IMR-90 (cell line): ENCODE data around the gene PAWR. TPM values are rescaled to one million over a fixed set of nuclear protein-coding genes. Genes with fewer than 3 reads are reported as not detected.

Source experiments
- ATAC-seq: fragments of 200-7000 bp; cut with Tn5 transposase; 2 replicates; pipeline ENCODE4 v1.9.1; 2020; ENCODE audit warnings: low read depth, mild to moderate bottlenecking, moderate library complexity
- BruUV-seq: library from RNA; stranded (reverse); fragments of 400-500 nt; replicated peaks from 2 replicates; lab custom pipeline; 2021; lab: Mats Ljungman, UMichigan
- CTCF ChIA-PET: fragments of 300-600 bp; formaldehyde crosslinking; extraction: SDS; loops from one replicate; lab custom pipeline; 2021; ENCODE audit warnings: antibody characterized with exemption; lab: Yijun Ruan, JAX
- POLR2A ChIA-PET: fragments of 300-600 bp; sonication (Branson Sonifier 250); formaldehyde crosslinking; loops from one replicate; lab custom pipeline; 2022; ENCODE audit warnings: antibody characterized with exemption; ENCODE audit not compliant: unreplicated experiment; lab: Charles Lee
- DNase-seq: peaks from one replicate; pipeline ENCODE4 v3.0.0; 2013
- H2AFZ ChIP-seq: replicated peaks from 2 replicates; pipeline ENCODE3; 2013; ENCODE audit warnings: low read length, mild to moderate bottlenecking; ENCODE audit not compliant: poor library complexity
- H2AK5ac ChIP-seq: 2 replicates; pipeline ENCODE4 v1.6.1; 2013; ENCODE audit warnings: low read depth, low read length, inconsistent platforms
- H2AK9ac ChIP-seq: replicated peaks from 2 replicates; pipeline ENCODE3; 2013; ENCODE audit warnings: mild to moderate bottlenecking, low read depth, low read length, moderate library complexity; ENCODE audit not compliant: poor library complexity
- H2BK120ac ChIP-seq: 2 replicates; pipeline ENCODE4 v1.6.1; 2013; ENCODE audit warnings: low read depth, low read length, inconsistent platforms
- H2BK15ac ChIP-seq: 3 replicates; pipeline ENCODE4 v1.6.1; 2013; ENCODE audit warnings: low read depth, low read length, inconsistent platforms
- H2BK20ac ChIP-seq: 2 replicates; pipeline ENCODE4 v1.6.1; 2013; ENCODE audit warnings: low read depth, mild to moderate bottlenecking, inconsistent platforms, low read length, moderate library complexity
- H2BK5ac ChIP-seq: 2 replicates; pipeline ENCODE4 v1.6.1; 2013; ENCODE audit warnings: mild to moderate bottlenecking, low read depth, low read length, inconsistent platforms; ENCODE audit not compliant: poor library complexity, severe bottlenecking
- H3K14ac ChIP-seq: replicated peaks from 2 replicates; pipeline ENCODE4 v1.6.1; 2013; ENCODE audit warnings: low read depth, low read length, inconsistent platforms
- H3K18ac ChIP-seq: 2 replicates; pipeline ENCODE4 v1.6.1; 2013; ENCODE audit warnings: low read depth, low read length, control low read depth
- H3K23ac ChIP-seq: 2 replicates; pipeline ENCODE4 v1.6.1; 2013; ENCODE audit warnings: low read depth, low read length, inconsistent platforms
- H3K27ac ChIP-seq: 2 replicates; pipeline ENCODE4 v1.5.1; 2013; ENCODE audit warnings: mild to moderate bottlenecking, control low read depth, low read length; ENCODE audit not compliant: insufficient read depth
- H3K27me3 ChIP-seq: 2 replicates; pipeline ENCODE4 v1.6.1; 2013; ENCODE audit warnings: low read length; ENCODE audit not compliant: control insufficient read depth, insufficient read depth
- H3K36me3 ChIP-seq: 2 replicates; pipeline ENCODE4 v1.6.1; 2013; ENCODE audit warnings: low read length, mixed read lengths; ENCODE audit not compliant: control insufficient read depth, insufficient read depth
- H3K4ac ChIP-seq: 2 replicates; pipeline ENCODE4 v1.6.1; 2013; ENCODE audit warnings: low read depth, low read length, inconsistent platforms
- H3K4me1 ChIP-seq: 2 replicates; pipeline ENCODE4 v1.6.1; 2013; ENCODE audit warnings: low read length, mixed read lengths; ENCODE audit not compliant: control insufficient read depth, insufficient read depth
- H3K4me2 ChIP-seq: 2 replicates; pipeline ENCODE4 v1.6.1; 2013; ENCODE audit warnings: low read depth, mild to moderate bottlenecking, control low read depth, low read length, moderate library complexity
- H3K4me3 ChIP-seq: 2 replicates; pipeline ENCODE4 v1.5.1; 2013; ENCODE audit warnings: low read depth, mild to moderate bottlenecking, control low read depth, low read length, moderate library complexity; ENCODE audit not compliant: insufficient read depth
- H3K56ac ChIP-seq: 2 replicates; pipeline ENCODE4 v1.6.1; 2013; ENCODE audit warnings: low read length, inconsistent platforms; ENCODE audit not compliant: insufficient read depth; ENCODE audit errors: extremely low read depth
- H3K79me1 ChIP-seq, 2 experiments: 2 replicates each; pipeline ENCODE4 v1.6.1; 2013; ENCODE audit warnings: low read length in 2 of 2, inconsistent platforms in 1 of 2, low read depth in 1 of 2
- H3K9ac ChIP-seq: 2 replicates; pipeline ENCODE4 v1.6.1; 2013; ENCODE audit warnings: low read depth, low read length, control low read depth
- H3K9me1 ChIP-seq: 2 replicates; pipeline ENCODE4 v1.6.1; 2013; ENCODE audit warnings: low read length, inconsistent platforms; ENCODE audit not compliant: insufficient read depth
- H3K9me3 ChIP-seq: 2 replicates; pipeline ENCODE4 v1.6.1; 2013; ENCODE audit warnings: low read length; ENCODE audit not compliant: control insufficient read depth, insufficient read depth
- H4K20me1 ChIP-seq: 2 replicates; pipeline ENCODE4 v1.6.1; 2013; ENCODE audit warnings: low read length, inconsistent platforms; ENCODE audit not compliant: insufficient read depth
- H4K5ac ChIP-seq: 2 replicates; pipeline ENCODE4 v1.6.1; 2013; ENCODE audit warnings: mild to moderate bottlenecking, low read depth, low read length, control low read depth
- H4K8ac ChIP-seq, 2 experiments: 2 replicates each; pipeline ENCODE4 v1.6.1; 2013; ENCODE audit warnings: low read depth in 2 of 2, low read length in 2 of 2, control low read depth in 1 of 2, inconsistent platforms in 1 of 2
- H4K91ac ChIP-seq: 2 replicates; pipeline ENCODE4 v1.6.1; 2013; ENCODE audit warnings: low read depth, low read length, inconsistent platforms; ENCODE audit not compliant: insufficient read depth
- BHLHE40 ChIP-seq: fragments of 150-350 bp; IDR thresholded peaks from 2 replicates; pipeline ENCODE4 v1.6.1; 2016; ENCODE audit warnings: mild to moderate bottlenecking, low read depth, low read length
- CEBPB ChIP-seq: IDR thresholded peaks from 2 replicates; pipeline ENCODE4 v1.6.1; 2012; ENCODE audit warnings: low read depth, low read length, improper control_type of control experiment
- CHD1 ChIP-seq: IDR thresholded peaks from 2 replicates; pipeline ENCODE4 v1.6.1; 2012; ENCODE audit warnings: low read depth, low read length, improper control_type of control experiment
- FOS ChIP-seq: fragments of 150-350 bp; IDR thresholded peaks from 2 replicates; pipeline ENCODE4 v1.6.1; 2016; ENCODE audit warnings: low read depth, low read length
- MAFK ChIP-seq: IDR thresholded peaks from 2 replicates; pipeline ENCODE4 v1.6.1; 2012; ENCODE audit warnings: low read depth, low read length, improper control_type of control experiment
- MAZ ChIP-seq: IDR thresholded peaks from 2 replicates; pipeline ENCODE4 v1.6.1; 2012; ENCODE audit warnings: low read depth, mild to moderate bottlenecking, low read length, improper control_type of control experiment, moderate library complexity, borderline replicate concordance
- NFE2L2 ChIP-seq: fragments of 150-350 bp; IDR thresholded peaks from 2 replicates; pipeline ENCODE4 v1.6.1; 2016; ENCODE audit warnings: low read depth, mild to moderate bottlenecking, low read length
- POLR2A ChIP-seq: IDR thresholded peaks from 2 replicates; pipeline ENCODE4 v1.6.1; 2012; ENCODE audit warnings: mild to moderate bottlenecking, low read depth, low read length
- RAD21 ChIP-seq: IDR thresholded peaks from 2 replicates; pipeline ENCODE4 v1.6.1; 2012; ENCODE audit warnings: low read length, improper control_type of control experiment
- RCOR1 ChIP-seq: IDR thresholded peaks from 2 replicates; pipeline ENCODE4 v1.6.1; 2012; ENCODE audit warnings: mild to moderate bottlenecking, low read length, improper control_type of control experiment; ENCODE audit not compliant: insufficient replicate concordance
- RFX5 ChIP-seq: IDR thresholded peaks from 2 replicates; pipeline ENCODE4 v1.8.0; 2012; ENCODE audit warnings: low read depth, mild to moderate bottlenecking, low read length, moderate library complexity
- SMC3 ChIP-seq: fragments of 150-350 bp; IDR thresholded peaks from 2 replicates; pipeline ENCODE4 v1.6.1; 2016; ENCODE audit warnings: low read depth, mild to moderate bottlenecking, antibody characterized with exemption, low read length, moderate library complexity
- WGBS, 2 experiments: methylation state at CpG; one replicate each; pipeline versions ENCODE4 v1.1.5 to v1.1.7; 2013; ENCODE audit warnings: missing lambda C conversion rate in 2 of 2; ENCODE audit not compliant: insufficient read length in 1 of 2; ENCODE audit errors: extremely low coverage in 2 of 2; 5-methylcytosine and 5-hydroxymethylcytosine counted together
- dilution Hi-C: fragments of 300-500 bp; cut with HindIII; formaldehyde crosslinking; loops from one replicate; pipeline ENCODE4 v1.14.3; 2018; ENCODE audit warnings: low sequenced_read_pairs; ENCODE audit not compliant: unreplicated experiment
- in situ Hi-C: fragments of 300-500 bp; cut with MboI; formaldehyde crosslinking; loops from 3 replicates; pipeline ENCODE4 v1.14.3; 2019; ENCODE audit warnings: low sequenced_read_pairs, inconsistent platforms, mixed read lengths
- intact Hi-C: fragments of 100-400 bp; cut with micrococcal nuclease; formaldehyde crosslinking; loops from 2 replicates; pipeline ENCODE4 v1.10.0; 2022
- polyA plus RNA-seq, 3 experiments: library from polyadenylated mRNA; depleted of rRNA; stranded (reverse); fragments of >200 nt; gene quantifications; 2 replicates each; pipeline ENCODE4 v1.2.3, GENCODE V29; 2012; ENCODE audit warnings: low replicate concordance in 1 of 3
- total RNA-seq: library from RNA; depleted of rRNA; stranded (reverse); fragments of >200 nt; gene quantifications from 2 replicates; pipeline ENCODE4 v1.2.3, GENCODE V29; 2012
- TF ChIP-seq, protein P1 (sequence below): fragments of 150-350 bp; IDR thresholded peaks from 2 replicates; pipeline ENCODE4 v1.6.1; 2016; ENCODE audit warnings: low read depth, mild to moderate bottlenecking, low read length, moderate library complexity, borderline replicate concordance
- TF ChIP-seq, protein P2 (sequence below): conservative IDR thresholded peaks from 2 replicates; pipeline ENCODE4 v1.5.1; 2012; ENCODE audit warnings: mild to moderate bottlenecking, low read depth, low read length, improper control_type of control experiment
- TF ChIP-seq, protein P3 (sequence below): fragments of 150-350 bp; IDR thresholded peaks from 2 replicates; pipeline ENCODE4 v1.6.1; 2017; ENCODE audit warnings: mild to moderate bottlenecking, antibody characterized with exemption, low read length, low read depth

Gene PAWR
- total and polyA plus RNA-seq, 2 of the 4 experiments (the other 2 are of a cell fraction) = 13.2 to 13.6 TPM

DNA sequence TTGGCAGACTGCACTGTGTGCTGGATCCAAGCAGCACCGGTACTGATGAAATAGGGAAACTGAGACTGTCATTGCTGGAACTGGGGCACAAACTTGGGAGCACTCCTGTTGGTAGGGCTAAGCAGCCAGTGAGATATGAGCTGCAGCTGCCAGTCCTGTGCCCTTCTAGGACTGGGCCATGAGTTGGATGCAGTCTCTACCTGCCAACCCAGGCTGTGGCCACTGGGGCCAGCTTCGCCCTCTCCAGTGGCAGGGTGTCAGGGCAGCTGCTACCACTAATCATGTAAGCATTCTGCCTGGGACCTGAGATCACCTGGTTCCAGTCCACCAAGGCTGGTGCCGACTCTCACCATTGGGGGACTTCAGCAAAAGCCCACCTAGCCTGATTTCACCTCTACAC, 121.1 kb downstream of the PAWR start:
- Histone ChIP-seq H3K56ac (no peak overlapping the region), H2BK5ac (no peak overlapping the region), H2BK120ac (no peak overlapping the region), H2AK9ac (no peak overlapping the region), H4K91ac (no peak overlapping the region), H4K20me1 (no peaks in the 10 kb centered on the region), H3K23ac (no peak overlapping the region), H4K8ac (no peak overlapping the region), H3K4me1 (no peaks in the 10 kb centered on the region; the same call in 1 of the 2 replicates), H3K79me1 (peaks cover 11% of the 10 kb centered on the region in 2 experiments; a peak in 2 of 4 replicates), H2BK15ac (no peak overlapping the region; the same call in 2 of the 3 replicates), H3K9me1 (0 out of 2 replicates have a peak, but pooled peaks cover 3% of the 10 kb centered on the region), H3K4ac (no peak overlapping the region), H3K9ac (no peak overlapping the region), H3K18ac (no peak overlapping the region), H3K14ac (no peak overlapping the region), H3K27ac (no peak overlapping the region), H3K9me3 (peaks cover 14% of the 10 kb centered on the region), H3K4me2 (no peak overlapping the region), H2AK5ac (no peak overlapping the region), H3K36me3 (peaks cover 3% of the 10 kb centered on the region), H3K27me3 (no peaks in the 10 kb centered on the region), H4K5ac (no peak overlapping the region), H2BK20ac (no peak overlapping the region), H3K4me3 (no peak overlapping the region), H2AFZ (no peak overlapping the region)
- dilution Hi-C loops = no loop called here
- POLR2A ChIA-PET = no interaction called here
- WGBS, 2 experiments = 92% methylated on average over 2 of the region's 3 CpGs; no CpG with 5 or more reads in 1 of the 2 experiments
- in situ Hi-C loops = no loop called here
- no peak for DNase-seq
- no peak for ATAC-seq
- intact Hi-C loops = no loop called here
- CTCF ChIA-PET = no interaction called here
- TF ChIP-seq BHLHE40 (no peak), FOS (no peak), NFE2L2 (no peak), RAD21 (no peak), MAFK (no peak), MAZ (no peak), RCOR1 (no peak), SMC3 (no peak), CHD1 (no peak), RFX5 (no peak), CEBPB (no peak), POLR2A (no peak)
- TF ChIP-seq, protein P1, sequence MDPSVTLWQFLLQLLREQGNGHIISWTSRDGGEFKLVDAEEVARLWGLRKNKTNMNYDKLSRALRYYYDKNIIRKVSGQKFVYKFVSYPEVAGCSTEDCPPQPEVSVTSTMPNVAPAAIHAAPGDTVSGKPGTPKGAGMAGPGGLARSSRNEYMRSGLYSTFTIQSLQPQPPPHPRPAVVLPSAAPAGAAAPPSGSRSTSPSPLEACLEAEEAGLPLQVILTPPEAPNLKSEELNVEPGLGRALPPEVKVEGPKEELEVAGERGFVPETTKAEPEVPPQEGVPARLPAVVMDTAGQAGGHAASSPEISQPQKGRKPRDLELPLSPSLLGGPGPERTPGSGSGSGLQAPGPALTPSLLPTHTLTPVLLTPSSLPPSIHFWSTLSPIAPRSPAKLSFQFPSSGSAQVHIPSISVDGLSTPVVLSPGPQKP = no peak
- TF ChIP-seq, protein P2, sequence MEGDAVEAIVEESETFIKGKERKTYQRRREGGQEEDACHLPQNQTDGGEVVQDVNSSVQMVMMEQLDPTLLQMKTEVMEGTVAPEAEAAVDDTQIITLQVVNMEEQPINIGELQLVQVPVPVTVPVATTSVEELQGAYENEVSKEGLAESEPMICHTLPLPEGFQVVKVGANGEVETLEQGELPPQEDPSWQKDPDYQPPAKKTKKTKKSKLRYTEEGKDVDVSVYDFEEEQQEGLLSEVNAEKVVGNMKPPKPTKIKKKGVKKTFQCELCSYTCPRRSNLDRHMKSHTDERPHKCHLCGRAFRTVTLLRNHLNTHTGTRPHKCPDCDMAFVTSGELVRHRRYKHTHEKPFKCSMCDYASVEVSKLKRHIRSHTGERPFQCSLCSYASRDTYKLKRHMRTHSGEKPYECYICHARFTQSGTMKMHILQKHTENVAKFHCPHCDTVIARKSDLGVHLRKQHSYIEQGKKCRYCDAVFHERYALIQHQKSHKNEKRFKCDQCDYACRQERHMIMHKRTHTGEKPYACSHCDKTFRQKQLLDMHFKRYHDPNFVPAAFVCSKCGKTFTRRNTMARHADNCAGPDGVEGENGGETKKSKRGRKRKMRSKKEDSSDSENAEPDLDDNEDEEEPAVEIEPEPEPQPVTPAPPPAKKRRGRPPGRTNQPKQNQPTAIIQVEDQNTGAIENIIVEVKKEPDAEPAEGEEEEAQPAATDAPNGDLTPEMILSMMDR = no peak
- TF ChIP-seq, protein P3, sequence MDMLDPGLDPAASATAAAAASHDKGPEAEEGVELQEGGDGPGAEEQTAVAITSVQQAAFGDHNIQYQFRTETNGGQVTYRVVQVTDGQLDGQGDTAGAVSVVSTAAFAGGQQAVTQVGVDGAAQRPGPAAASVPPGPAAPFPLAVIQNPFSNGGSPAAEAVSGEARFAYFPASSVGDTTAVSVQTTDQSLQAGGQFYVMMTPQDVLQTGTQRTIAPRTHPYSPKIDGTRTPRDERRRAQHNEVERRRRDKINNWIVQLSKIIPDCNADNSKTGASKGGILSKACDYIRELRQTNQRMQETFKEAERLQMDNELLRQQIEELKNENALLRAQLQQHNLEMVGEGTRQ = no peak
- no TSS peak for BruUV-seq
